ENCODE measurements around the gene EXOSC1. TPM values are rescaled to one million over a fixed set of nuclear protein-coding genes. Genes with fewer than 3 reads are reported as not detected.

Gene EXOSC1, protein sequence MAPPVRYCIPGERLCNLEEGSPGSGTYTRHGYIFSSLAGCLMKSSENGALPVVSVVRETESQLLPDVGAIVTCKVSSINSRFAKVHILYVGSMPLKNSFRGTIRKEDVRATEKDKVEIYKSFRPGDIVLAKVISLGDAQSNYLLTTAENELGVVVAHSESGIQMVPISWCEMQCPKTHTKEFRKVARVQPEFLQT
- 34.5 and 37.5 TPM in 2 replicates for total RNA-seq

DNA sequence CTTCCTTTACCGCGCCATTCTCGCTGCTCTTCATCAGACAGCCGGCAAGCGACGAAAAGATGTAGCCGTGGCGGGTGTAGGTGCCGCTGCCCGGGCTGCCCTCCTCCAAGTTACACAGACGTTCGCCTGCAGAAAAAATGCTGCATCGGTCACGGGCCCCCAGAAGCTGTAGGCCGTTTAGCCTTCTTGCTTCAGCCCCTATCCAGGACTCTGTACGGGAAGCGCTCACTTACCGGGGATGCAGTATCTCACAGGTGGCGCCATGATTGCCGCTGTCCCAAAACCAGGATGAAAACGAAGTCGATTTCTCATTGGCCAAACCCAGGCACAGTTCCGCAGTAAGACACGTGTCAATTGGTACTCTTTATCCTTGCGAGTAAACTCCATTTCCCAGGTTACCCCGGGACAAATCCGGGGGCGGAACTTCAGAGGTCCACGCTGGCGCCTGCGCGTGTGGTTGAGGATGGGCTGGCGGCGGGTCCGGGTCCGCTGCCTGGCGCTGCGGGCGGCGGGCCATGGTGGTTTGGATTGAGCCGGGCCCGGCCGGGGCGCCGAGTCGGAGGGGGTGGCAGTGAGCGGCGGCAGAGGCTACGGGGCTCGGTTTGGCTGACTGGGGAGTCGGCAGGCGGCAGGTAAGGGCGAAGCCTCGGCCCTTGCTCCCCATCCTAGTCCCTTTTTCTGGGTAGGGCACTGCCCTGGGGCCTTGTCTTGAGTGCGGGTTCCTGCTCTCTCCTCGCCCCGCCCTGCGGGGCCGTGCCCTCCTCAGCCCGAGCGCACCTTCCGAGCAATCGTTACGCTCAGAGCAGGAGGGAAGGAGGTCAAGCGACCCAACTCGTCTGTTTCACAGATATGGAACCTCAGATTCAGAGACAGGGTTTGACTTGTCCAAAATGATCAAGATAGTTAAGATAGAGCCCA is at the start of gene EXOSC1, which contains the start of gene ZDHHC16:
TSS of gene EXOSC1 (minus strand) at position 285 of the 918 bp plus-strand sequence. CDS start at position 264, 21 bp downstream.
TSS of gene ZDHHC16 (plus strand) at position 454 of the 918 bp plus-strand sequence. CDS start 5,501 bp downstream, outside the sequence.

GRCh38 chr10:97425964-97426775 is 19.6 kb downstream of the EXOSC1 start, which contains the start of gene PGAM1:
TSS of gene PGAM1 (plus strand) at chr10:97426191. CDS start at chr10:97426308, 117 bp downstream.

DNA sequence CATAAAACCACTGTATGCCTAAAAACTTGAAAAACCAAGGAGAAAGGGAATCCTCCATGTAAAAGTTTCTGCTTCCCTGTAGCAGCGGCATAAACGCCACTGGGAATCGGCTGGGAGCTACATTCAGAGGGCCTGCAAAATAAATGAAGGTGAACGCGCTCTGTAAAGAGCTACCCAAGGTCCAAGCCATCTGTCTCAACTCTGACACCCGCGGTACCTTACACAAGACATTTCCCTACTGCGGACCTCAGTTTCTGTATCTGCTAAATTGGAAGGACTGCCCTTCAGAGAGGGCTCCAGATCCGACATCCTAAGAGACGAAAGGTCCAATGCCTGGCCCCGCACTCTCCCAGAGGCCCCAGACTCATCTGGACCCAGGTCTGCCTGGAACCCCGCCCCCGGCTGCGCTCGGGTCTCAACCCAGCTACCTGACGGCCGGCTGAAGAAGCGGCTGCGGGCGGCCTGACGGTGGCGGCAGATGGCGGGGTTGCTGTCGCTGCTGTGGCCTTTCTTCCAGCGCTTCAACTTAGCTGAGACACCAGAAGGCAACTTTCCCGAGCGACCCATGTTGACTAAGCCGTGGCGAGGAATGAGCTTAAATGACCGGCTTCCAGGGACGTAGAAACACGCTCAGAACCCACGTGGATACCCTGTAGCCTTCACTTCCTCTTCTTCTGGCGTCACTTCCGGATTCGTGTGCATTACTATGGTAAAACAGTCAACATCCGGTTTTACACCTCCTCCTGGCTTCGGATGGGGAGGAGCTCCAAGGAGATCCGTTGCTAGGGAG is 44.9 kb downstream of the EXOSC1 start, which contains the start of gene RRP12:
TSS of gene RRP12 (minus strand) at position 676 of the 790 bp plus-strand sequence. CDS start at position 567, 109 bp downstream.

Small RNAs within 50 kb of the gene (small RNA-seq; reads per million reads assigned to genes)
- gene RF00019 = not detected

Other genes starting within 250 kb of the EXOSC1 start
- 7.7 and 12.9 TPM in 2 replicates for gene ARHGAP19, start 153.4 kb downstream of the EXOSC1 start, total RNA-seq
- gene FRAT1, start 126.7 kb downstream of the EXOSC1 start, total RNA-seq = 1.5 and 2.0 TPM in 2 replicates
- gene FRAT2, start 111.3 kb downstream of the EXOSC1 start, total RNA-seq = 6.5 and 6.6 TPM in 2 replicates
- 20.9 and 33.0 TPM in 2 replicates for gene RRP12, start 44.7 kb downstream of the EXOSC1 start, total RNA-seq
- gene PGAM1, start 19.8 kb downstream of the EXOSC1 start, total RNA-seq = 517 and 548 TPM in 2 replicates
- 55.5 and 70.4 TPM in 2 replicates for gene ZDHHC16, start 169 bp upstream of the EXOSC1 start, total RNA-seq
- gene MMS19, start 52.4 kb upstream of the EXOSC1 start, total RNA-seq = 81.2 and 105 TPM in 2 replicates
- gene UBTD1, start 52.9 kb upstream of the EXOSC1 start, total RNA-seq = 15.8 and 22.8 TPM in 2 replicates
- 1.8 and 2.9 TPM in 2 replicates for gene ANKRD2, start 126.8 kb upstream of the EXOSC1 start, total RNA-seq
- 2.5 and 2.6 TPM in 2 replicates for gene HOGA1, start 138.4 kb upstream of the EXOSC1 start, total RNA-seq
- gene C10orf62, start 143.7 kb upstream of the EXOSC1 start, total RNA-seq = 0.20 TPM in 1 of 2 replicates, not detected in the other
- gene MORN4, start 187.5 kb upstream of the EXOSC1 start, total RNA-seq = 3.7 and 4.0 TPM in 2 replicates
- 22.4 and 23.3 TPM in 2 replicates for gene PI4K2A, start 194.7 kb upstream of the EXOSC1 start, total RNA-seq
- gene AVPI1, start 241.2 kb upstream of the EXOSC1 start, total RNA-seq = 20.9 and 37.1 TPM in 2 replicates